ENCODE data around the gene WNT11. TPM values are rescaled to one million over a fixed set of nuclear protein-coding genes. Genes with fewer than 3 reads are reported as not detected.
A peak's percentile ranks its signal among the peaks of the same experiment; 100 is the strongest.

The WNT11 gene
- polyA plus RNA-seq, 1 donor from 2014 or later = 2.3 TPM

GRCh38 chr11:76243957-76244285 lies 37.6 kb upstream of the WNT11 start (continued):
- no peak for TF ChIP-seq SMC3 (conservative IDR thresholded peaks at IDR 0.05; ENCODE audit: poor library complexity)

- Histone ChIP-seq H4K20me1 (ENCODE audit: insufficient read depth) (no peaks in the 10 kb centered on the region), H3K9ac (ENCODE audit: low read length) (peak overlapping the region; percentile 5), H3K36me3 (ENCODE audit: insufficient read depth, low read length) (no peaks in the 10 kb centered on the region), H3K27ac (ENCODE audit: low read length) (no peak overlapping the region), H2AFZ (ENCODE audit: low read depth, low read length) (no peak overlapping the region), H3K4me3 (ENCODE audit: low read length) (no peak overlapping the region), H3K4me2 (ENCODE audit: low read length) (no peak overlapping the region), H3K27me3 (ENCODE audit: insufficient read depth, low read depth, low read length) (no peaks in the 10 kb centered on the region), H3K9me2 (ENCODE audit: insufficient read depth, low read length) (no peaks in the 10 kb centered on the region), H3K9me3 (ENCODE audit: low read length) (no peaks in the 10 kb centered on the region), H3F3A (ENCODE audit: insufficient read depth, low read length, poor library complexity, severe bottlenecking) (no peaks in the 10 kb centered on the region), H3K79me2 (replicated peaks; ENCODE audit: insufficient read depth, low read length) (no peaks in the 10 kb centered on the region)
- TF ChIP-seq MXI1 (conservative IDR thresholded peaks at IDR 0.05; ENCODE audit: poor library complexity, severe bottlenecking) = no peak
- peak; percentile 22 for TF ChIP-seq CTCF (IDR thresholded peaks at IDR 0.05; ENCODE audit: poor library complexity, severe bottlenecking)
These were observed 37.1 kb upstream of the WNT11 start for GRCh38 chr11:76243193-76243956.

GRCh38 chr11:76242004-76242779 lies 35.9 kb upstream of the WNT11 start:
- Histone ChIP-seq H3K79me2 (replicated peaks; ENCODE audit: insufficient read depth, low read length) (no peaks in the 10 kb centered on the region), H3K9ac (ENCODE audit: low read length) (no peak overlapping the region), H3F3A (ENCODE audit: insufficient read depth, low read length, poor library complexity, severe bottlenecking) (no peaks in the 10 kb centered on the region), H4K20me1 (ENCODE audit: insufficient read depth) (no peaks in the 10 kb centered on the region), H3K4me2 (ENCODE audit: low read length) (no peak overlapping the region), H2AFZ (ENCODE audit: low read depth, low read length) (no peak overlapping the region), H3K4me3 (ENCODE audit: low read length) (no peak overlapping the region), H3K9me3 (ENCODE audit: low read length) (no peaks in the 10 kb centered on the region), H3K9me2 (ENCODE audit: insufficient read depth, low read length) (no peaks in the 10 kb centered on the region), H3K36me3 (ENCODE audit: insufficient read depth, low read length) (no peaks in the 10 kb centered on the region), H3K27me3 (ENCODE audit: insufficient read depth, low read depth, low read length) (no peaks in the 10 kb centered on the region), H3K27ac (ENCODE audit: low read length) (no peak overlapping the region)
- no peak for TF ChIP-seq TAF1 (IDR thresholded peaks at IDR 0.05; ENCODE audit: low read depth)
- TF ChIP-seq EZH2 (IDR thresholded peaks at IDR 0.05; ENCODE audit: borderline replicate concordance, insufficient read depth, low read length, poor library complexity, severe bottlenecking) = no peak
- no peak for TF ChIP-seq RAD21 (conservative IDR thresholded peaks at IDR 0.05)
- TF ChIP-seq EP300 (conservative IDR thresholded peaks at IDR 0.05; ENCODE audit: poor library complexity, severe bottlenecking) = no peak
- TF ChIP-seq REST (IDR thresholded peaks at IDR 0.05; ENCODE audit: borderline replicate concordance) = no peak
- no peak for TF ChIP-seq POLR2AphosphoS5 (IDR thresholded peaks at IDR 0.05)
- no peak for TF ChIP-seq SMC3 (conservative IDR thresholded peaks at IDR 0.05; ENCODE audit: poor library complexity)
- TF ChIP-seq MXI1 (conservative IDR thresholded peaks at IDR 0.05; ENCODE audit: poor library complexity, severe bottlenecking) = no peak
- no peak for TF ChIP-seq CTCF (IDR thresholded peaks at IDR 0.05; ENCODE audit: poor library complexity, severe bottlenecking)
